Left lung (tissue), 10 donors: ENCODE results near the gene DCLRE1B. TPM values are rescaled to one million over a fixed set of nuclear protein-coding genes. Genes with fewer than 3 reads are reported as not detected.

Experiments used
- ATAC-seq: fragments of 200-7000 bp; cut with Tn5 transposase; one replicate; pipeline ENCODE4 v1.9.1; 2020; ENCODE audit warnings: moderate library complexity
- DNase-seq, 4 donors: peaks; one replicate each; pipeline ENCODE4 v3.0.0-alpha.2; 2013 to 2020
- H3K27ac ChIP-seq, 2 donors: fragments of 200-600 bp; sonication (generic) in 1 of 2; one replicate each; pipeline versions ENCODE4 v1.5.0 to v1.8.0; 2020 to 2021
- H3K27me3 ChIP-seq, 2 donors: fragments of 200-600 bp; sonication (generic) in 1 of 2; one replicate each; pipeline versions ENCODE4 v1.5.0 to v1.8.0; 2020 to 2021
- H3K36me3 ChIP-seq, 2 donors: fragments of 200-600 bp; sonication (generic) in 1 of 2; one replicate each; pipeline versions ENCODE4 v1.5.0 to v1.8.0; 2020 to 2021
- H3K4me1 ChIP-seq, 2 donors: fragments of 200-600 bp; one replicate each; pipeline ENCODE4 v1.8.0; 2021
- H3K4me3 ChIP-seq, 2 donors: fragments of 200-600 bp; sonication (generic) in 1 of 2; one replicate each; pipeline versions ENCODE4 v1.5.0 to v1.8.0; 2020 to 2021; ENCODE audit warnings: mild to moderate bottlenecking in 1 of 2
- H3K9me3 ChIP-seq, 2 donors: fragments of 200-600 bp; sonication (generic) in 1 of 2; one replicate each; pipeline versions ENCODE4 v1.5.0 to v1.8.0; 2020 to 2021
- intact Hi-C, 2 donors: fragments of 100-400 bp; cut with DNase I; formaldehyde crosslinking; loops; one replicate each; pipeline versions ENCODE4 v1.11.2 to v1.14.2; 2022
- polyA plus RNA-seq, 6 donors: library from polyadenylated mRNA; unstranded; fragments of 120-200 nt; gene quantifications; one replicate each; pipeline ENCODE4 v1.2.1, GENCODE V29; 2013; ENCODE audit not compliant: insufficient read length in 6 of 6
- total RNA-seq, 2 donors: library from RNA; stranded (reverse); fragmentation: NEBNext Ultra II Directional; extraction: Animal tissue kit (Norgen Biotek cat#: 25700); gene quantifications; one replicate each; pipeline ENCODE4 v1.2.1, GENCODE V29; 2021
- TF ChIP-seq, protein P1 (sequence below), 2 donors: fragments of 200-600 bp; sonication (generic) in 1 of 2; IDR thresholded peaks; one replicate each; pipeline versions ENCODE4 v1.5.0 to v1.8.0; 2021; ENCODE audit warnings: antibody characterized with exemption in 2 of 2
- donor health status: DM: no; HTN: yes; CAD: no.
- donor health status: DM: no; HTN: no; CAD: no.

The DCLRE1B gene
- total and polyA plus RNA-seq, 8 donors, result 7.3 to 11.9 (median 9.8) TPM

DNA sequence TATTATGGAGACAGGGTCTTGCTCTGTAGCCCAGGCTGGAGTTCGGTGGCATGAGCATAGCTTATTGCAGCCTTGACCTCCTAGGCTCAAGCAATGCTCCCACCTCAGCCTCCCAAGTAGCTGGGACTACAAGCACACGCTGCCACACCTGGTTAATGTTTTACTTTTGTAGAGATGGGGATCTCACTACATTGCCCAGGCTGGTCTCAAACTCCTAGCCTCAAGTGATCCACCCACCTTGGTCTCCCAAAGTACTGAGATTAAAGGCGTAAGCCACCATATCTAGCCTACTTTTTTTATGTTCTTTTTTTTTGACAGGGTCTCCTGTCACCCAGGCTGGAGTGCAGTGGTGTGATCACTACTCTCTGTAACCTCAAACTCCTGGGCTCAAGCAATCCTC is 11.9 kb upstream of the DCLRE1B start:
- Histone ChIP-seq H3K4me1 (peaks cover 0 to 3% of the 10 kb centered on the region in 2 donors), H3K27ac (no peak overlapping the region), H3K9me3 (no peaks in the 10 kb centered on the region), H3K36me3 (peaks cover 0 to 35% of the 10 kb centered on the region in 2 donors), H3K4me3 (no peak overlapping the region), H3K27me3 (no peaks in the 10 kb centered on the region)
- intact Hi-C loops, result no loop called here
- DNase-seq (no peak), ATAC-seq (no peak)
- TF ChIP-seq, protein P1, sequence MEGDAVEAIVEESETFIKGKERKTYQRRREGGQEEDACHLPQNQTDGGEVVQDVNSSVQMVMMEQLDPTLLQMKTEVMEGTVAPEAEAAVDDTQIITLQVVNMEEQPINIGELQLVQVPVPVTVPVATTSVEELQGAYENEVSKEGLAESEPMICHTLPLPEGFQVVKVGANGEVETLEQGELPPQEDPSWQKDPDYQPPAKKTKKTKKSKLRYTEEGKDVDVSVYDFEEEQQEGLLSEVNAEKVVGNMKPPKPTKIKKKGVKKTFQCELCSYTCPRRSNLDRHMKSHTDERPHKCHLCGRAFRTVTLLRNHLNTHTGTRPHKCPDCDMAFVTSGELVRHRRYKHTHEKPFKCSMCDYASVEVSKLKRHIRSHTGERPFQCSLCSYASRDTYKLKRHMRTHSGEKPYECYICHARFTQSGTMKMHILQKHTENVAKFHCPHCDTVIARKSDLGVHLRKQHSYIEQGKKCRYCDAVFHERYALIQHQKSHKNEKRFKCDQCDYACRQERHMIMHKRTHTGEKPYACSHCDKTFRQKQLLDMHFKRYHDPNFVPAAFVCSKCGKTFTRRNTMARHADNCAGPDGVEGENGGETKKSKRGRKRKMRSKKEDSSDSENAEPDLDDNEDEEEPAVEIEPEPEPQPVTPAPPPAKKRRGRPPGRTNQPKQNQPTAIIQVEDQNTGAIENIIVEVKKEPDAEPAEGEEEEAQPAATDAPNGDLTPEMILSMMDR (IDR thresholded peaks at IDR 0.05), result no peak

DNA sequence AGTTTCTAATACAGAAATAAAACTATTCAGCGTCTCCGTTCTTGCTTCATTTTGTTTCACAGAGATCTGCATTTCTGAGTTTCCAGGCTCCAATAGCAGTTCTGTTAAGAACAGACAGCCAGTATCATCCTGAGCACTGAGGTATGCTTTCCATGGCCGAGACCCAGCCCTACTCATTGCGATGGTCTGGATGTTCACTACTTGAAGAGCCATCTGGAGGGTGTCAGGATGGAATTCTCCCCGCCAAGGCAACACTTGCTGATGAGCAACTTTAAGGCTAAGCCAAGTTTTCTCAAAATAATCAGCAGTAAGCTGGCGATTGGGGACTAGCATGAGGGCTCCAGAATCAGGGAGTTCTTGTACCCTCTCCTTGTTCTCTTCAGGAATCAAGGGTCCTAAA is 10.0 kb upstream of the DCLRE1B start:
- Histone ChIP-seq H3K27me3 (no peaks in the 10 kb centered on the region), H3K9me3 (no peaks in the 10 kb centered on the region), H3K27ac (no peak overlapping the region), H3K4me3 (no peak overlapping the region), H3K4me1 (peaks cover 0 to 9% of the 10 kb centered on the region in 2 donors), H3K36me3 (peaks cover 0 to 51% of the 10 kb centered on the region in 2 donors)
- ATAC-seq (no peak), DNase-seq (no peak)
- TF ChIP-seq, protein P1 (IDR thresholded peaks at IDR 0.05), result no peak
- intact Hi-C loops, result no loop called here

DNA sequence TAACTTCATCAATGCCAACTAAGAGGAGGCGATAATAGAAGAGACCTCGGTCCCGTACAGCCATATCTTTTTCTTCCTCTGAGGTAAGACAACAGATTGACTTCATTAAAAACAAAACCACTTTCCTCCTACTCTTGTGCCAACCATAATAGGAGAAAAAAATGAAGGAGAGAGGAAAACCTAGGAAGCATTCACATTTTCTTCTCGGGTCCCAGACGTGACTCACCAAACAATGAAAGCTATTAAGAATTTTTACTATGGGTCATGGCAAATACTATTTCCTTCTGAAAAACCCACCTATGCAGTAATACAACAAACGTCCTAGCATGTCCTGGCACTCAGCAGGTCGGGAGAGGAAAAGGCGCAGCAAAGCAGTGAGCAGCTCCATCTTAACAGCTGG is 9.2 kb upstream of the DCLRE1B start:
- Histone ChIP-seq H3K4me3 (no peak overlapping the region), H3K27me3 (no peaks in the 10 kb centered on the region), H3K9me3 (no peaks in the 10 kb centered on the region), H3K36me3 (peaks cover 0 to 59% of the 10 kb centered on the region in 2 donors), H3K27ac (no peak overlapping the region), H3K4me1 (peaks cover 0 to 11% of the 10 kb centered on the region in 2 donors)
- DNase-seq, result no peak
- no peak for ATAC-seq
- TF ChIP-seq, protein P1 (IDR thresholded peaks at IDR 0.05), result no peak
- intact Hi-C loops, result no loop called here

DNA sequence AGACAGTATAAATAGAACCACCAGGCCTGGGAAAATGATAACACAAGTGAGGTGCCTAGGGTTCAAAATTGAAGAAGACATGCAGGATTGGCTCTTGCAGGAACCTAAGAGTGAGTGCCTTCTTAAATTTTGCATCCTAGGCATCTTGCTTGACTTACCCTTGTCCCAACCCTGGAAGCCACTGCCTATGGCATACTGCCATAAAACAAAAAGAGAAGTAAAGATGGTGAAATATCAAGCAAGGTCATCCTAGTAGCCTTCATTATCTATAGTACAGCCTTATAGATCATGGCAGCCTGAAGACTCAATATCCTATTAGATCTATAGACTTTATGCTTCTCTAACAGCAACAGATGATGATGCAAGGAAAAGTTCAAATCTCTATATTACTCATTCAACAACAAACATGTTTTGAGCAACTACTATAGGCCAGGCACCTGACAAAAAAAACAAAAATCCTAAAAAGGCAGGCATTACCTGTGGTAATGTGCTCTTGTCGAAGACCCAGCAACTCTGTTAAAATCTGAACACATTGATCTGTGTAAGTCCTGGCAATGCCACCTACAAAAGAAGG is 6.8 kb upstream of the DCLRE1B start:
- intact Hi-C loops, result no loop called here
- no peak overlapping the region for H3K27ac ChIP-seq
- H3K27me3 ChIP-seq, result no peaks in the 10 kb centered on the region
- peaks cover 0 to 59% of the 10 kb centered on the region in 2 donors for H3K36me3 ChIP-seq
- ATAC-seq (no peak), DNase-seq (no peak)
- peaks cover 0 to 35% of the 10 kb centered on the region in 2 donors for H3K4me1 ChIP-seq
- no peak overlapping the region for H3K4me3 ChIP-seq
- TF ChIP-seq, protein P1 (IDR thresholded peaks at IDR 0.05), result no peak
- no peaks in the 10 kb centered on the region for H3K9me3 ChIP-seq

GRCh38 chr1:113899111-113899510 is 6.0 kb upstream of the DCLRE1B start:
- TF ChIP-seq, protein P1 (IDR thresholded peaks at IDR 0.05), result no peak
- peak in 2 of 4 donors; percentile 15 to 31 for DNase-seq
- intact Hi-C loops, result no loop called here

More at GRCh38 chr1:113899111-113899510, 6.0 kb upstream of the DCLRE1B start:
- Histone ChIP-seq H3K27me3 (no peaks in the 10 kb centered on the region), H3K9me3 (no peaks in the 10 kb centered on the region), H3K27ac (peak overlapping the region in 1 of 2 donors; percentile 30), H3K4me3 (no peak overlapping the region), H3K36me3 (peaks cover 0 to 59% of the 10 kb centered on the region in 2 donors), H3K4me1 (peaks cover 6 to 42% of the 10 kb centered on the region in 2 donors)
- ATAC-seq, result no peak
